ENCODE measurements around the gene SHANK2.
"Not testable (repeated sequence)": the region's sequence is repeated elsewhere in the genome, so short reads cannot be mapped to it uniquely, and the experiment has no call there.

SHANK2 gene

DNA sequence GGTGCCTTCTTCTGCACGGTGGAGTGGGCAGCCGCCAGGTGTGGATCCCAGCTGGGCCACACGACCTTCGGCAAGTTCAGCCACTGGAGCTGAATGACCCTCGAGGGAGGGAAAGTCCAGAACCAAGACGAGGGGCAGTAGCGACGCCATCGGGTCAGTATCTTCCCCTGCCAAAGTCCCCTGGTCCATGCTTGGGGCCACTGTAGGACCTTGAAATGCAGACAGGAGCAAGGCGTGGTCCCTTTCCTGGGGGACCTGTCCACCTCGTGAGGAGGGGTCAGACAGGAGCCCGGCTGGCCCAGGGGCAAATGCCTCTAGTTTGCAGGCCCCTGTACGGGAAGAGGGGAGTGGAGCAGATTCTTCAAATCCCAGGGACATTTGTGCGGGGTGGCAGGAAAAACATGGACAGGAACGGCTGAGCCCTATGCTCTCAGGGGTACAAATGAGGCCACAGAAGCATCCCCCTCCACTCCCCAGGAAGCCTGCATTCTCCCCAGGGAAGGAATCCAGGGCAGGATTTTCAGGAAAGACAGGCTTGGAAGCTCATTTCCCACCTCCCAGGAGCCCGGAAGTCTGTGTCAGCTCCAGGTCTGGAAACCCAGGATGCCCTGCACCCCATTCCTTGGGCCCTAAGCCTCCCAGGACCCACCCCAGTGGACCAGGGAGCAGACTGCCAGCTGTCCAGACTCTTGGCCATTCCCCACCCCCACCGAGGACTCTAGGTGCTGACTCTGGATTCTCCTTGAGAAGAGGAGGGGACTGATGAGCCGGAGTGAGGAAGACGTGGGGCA lies 6.6 kb downstream of the SHANK2 start:
- DNase-seq (ENCODE audit: low spot score), result no peak

GRCh38 chr11:71244116-71244810 lies 8.1 kb downstream of the SHANK2 start:
- DNase-seq (ENCODE audit: low spot score), result no peak

DNA sequence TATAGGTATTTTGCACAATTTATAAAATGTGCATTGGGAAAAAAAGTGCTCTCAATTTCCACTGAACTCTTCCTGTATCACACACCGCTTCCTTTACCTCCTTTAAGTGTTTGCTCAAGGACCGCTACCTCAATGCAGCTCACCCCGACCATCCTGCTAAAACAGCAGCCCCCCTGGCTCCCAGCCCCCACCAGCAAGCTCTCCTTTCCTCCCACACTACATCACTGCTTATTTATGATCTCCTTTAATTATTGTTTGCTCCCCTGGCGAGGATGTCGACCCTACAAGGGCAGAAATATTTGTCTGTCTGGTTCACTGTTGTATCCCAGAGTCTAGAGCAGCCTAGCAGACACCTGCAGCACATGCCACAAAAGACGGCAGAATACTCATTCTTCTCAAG lies 10.0 kb downstream of the SHANK2 start:
- DNase-seq (ENCODE audit: low spot score), result no peak

GRCh38 chr11:71241721-71242259 lies 10.6 kb downstream of the SHANK2 start:
- no peak for DNase-seq (ENCODE audit: low spot score)

DNA sequence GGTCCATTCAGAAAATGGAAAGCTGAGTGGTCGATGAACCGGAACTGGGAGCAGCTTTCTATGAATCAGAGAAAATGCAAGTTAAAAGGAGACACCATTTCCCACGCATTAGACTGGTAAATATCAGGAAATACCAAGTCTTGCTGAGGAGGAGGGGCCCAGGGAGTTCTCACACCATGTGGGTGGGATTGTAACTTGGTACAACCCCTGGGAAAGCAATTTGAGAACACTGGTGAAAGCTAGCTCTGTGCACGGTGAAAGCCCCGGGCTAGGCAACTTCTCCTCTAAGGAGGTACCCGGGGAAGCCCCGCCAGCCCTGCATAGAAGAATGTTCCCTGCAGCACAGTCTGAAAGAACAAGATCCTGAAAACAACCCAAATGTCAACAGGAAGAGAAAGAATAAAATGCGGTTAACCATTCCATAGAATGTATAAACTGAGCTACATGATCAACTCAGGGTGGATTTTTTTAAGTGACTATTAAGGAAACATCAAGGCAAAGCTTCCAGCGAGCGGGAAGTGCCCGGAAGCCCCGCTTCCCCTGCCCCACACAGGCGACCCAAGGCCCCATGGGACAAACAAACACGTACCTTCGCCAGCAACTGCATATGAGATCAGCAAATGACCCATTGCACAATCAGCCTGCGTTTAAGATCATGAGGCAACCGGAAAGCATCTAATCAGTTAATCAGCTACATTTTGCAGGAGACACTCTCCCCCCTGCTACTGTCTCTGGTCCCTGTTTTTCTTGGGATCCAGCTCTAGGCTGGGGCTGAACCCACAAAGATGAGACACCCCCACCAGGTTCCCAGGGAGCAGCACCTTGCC lies 11.3 kb downstream of the SHANK2 start:
- DNase-seq (ENCODE audit: low spot score), result no peak

DNA sequence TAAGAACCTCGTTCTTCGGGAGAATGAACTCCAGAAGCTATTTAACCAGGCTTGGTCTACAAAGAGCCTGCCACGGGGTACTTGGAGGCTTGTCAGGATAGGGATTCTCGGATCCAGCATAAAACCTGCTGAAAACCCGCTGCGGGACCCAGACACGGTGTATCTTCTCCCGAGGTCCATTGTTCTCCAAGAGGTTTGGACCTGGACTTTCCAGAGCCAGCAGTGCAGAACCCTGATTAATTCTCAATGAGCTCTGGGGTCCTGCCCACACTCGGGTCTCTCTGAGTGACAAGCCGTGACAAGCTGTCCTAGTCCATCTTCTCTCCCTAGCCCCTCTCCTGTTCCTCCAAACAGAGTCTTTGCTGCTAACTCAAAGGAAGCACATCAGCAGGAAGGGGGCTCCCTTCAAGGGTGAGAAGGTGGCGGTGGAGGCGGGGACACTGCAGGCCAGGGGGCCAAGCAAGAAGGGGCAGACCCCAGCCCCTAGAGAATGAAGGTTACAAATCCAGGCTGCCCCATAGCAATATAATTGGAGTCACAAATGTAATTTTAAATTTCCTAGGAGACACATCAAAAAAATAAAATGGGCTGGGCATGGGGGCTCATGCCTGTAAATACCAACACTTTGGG lies 12.2 kb downstream of the SHANK2 start:
- no peak for DNase-seq (ENCODE audit: low spot score)

DNA sequence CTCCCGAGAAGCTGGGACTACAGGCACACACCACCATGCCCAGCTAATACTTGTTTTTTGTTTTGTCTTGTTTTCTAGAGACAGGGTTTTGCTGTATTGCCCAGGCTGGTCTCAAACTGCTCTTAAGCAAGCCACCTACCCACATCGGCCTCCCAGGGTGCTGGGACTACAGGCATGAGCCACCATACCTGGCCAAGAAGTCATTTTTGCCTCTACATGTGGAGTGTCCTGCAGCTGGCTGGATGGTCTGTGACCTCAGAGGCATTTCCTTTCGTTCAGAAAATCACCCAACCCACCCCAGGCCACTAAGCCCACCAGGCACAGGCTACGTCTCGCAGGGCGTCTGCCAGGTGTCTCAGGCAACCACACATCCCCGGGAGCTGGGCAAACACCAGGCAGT lies 12.8 kb downstream of the SHANK2 start:
- DNase-seq (ENCODE audit: low spot score), result no peak

- DNase-seq (ENCODE audit: low spot score), result no peak
Measured at GRCh38 chr11:71238941-71239340, 13.4 kb downstream of the SHANK2 start.

GRCh38 chr11:71238285-71238875 lies 14.0 kb downstream of the SHANK2 start:
- DNase-seq (ENCODE audit: low spot score), result no peak

DNA sequence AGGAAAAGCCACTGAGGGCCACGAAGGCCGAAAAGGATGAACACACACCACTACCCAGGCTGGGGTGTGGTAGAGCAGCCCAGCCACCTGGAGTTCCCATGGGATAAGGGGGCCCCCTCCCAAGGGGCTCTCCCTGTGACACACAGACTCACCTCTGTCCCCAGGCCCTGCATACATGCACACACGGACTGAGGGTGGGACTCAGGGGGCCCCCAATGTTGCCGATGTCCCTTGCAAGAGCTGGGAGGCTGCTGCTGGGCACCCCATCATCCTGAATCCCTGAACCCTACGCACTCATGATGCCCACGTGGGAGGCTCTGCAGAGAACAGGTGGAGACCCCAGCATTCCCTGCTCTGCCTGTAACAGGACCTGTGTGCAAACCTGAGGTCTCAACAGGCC lies 14.5 kb downstream of the SHANK2 start:
- DNase-seq (ENCODE audit: low spot score), result no peak

GRCh38 chr11:71236836-71237475 lies 15.4 kb downstream of the SHANK2 start:
- no peak for DNase-seq (ENCODE audit: low spot score)

GRCh38 chr11:71235719-71236118 lies 16.7 kb downstream of the SHANK2 start:
- DNase-seq (ENCODE audit: low spot score), result no peak

- not testable (repeated sequence) for DNase-seq (ENCODE audit: low spot score)
Measured at GRCh38 chr11:71233896-71234852, 18.2 kb downstream of the SHANK2 start.

GRCh38 chr11:71232364-71232763 lies 20.0 kb downstream of the SHANK2 start:
- no peak for DNase-seq (ENCODE audit: low spot score)

DNA sequence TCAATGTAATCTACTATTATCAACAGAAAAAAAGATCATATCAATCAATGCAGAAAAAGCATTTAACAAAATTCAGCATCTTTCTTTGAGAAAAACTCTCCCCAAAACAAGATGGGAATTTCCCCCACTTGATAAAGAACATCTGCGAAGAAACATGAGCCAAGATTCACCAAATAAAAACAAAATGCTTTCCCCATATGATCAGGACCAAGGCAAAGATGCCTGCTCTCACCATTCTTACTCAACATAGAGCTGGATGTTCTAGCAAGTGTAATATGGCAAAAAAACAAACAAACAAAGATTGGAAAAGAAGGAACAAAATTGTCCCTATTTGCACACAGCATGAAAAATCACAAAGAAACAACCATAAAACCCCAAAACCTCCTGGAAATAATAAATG lies 23.4 kb downstream of the SHANK2 start:
- DNase-seq (ENCODE audit: low spot score), result no peak

GRCh38 chr11:71227058-71227659 lies 25.2 kb downstream of the SHANK2 start:
- DNase-seq (ENCODE audit: low spot score), result no peak

GRCh38 chr11:71223671-71224660 lies 28.4 kb downstream of the SHANK2 start:
- DNase-seq (ENCODE audit: low spot score), result no peak

DNA sequence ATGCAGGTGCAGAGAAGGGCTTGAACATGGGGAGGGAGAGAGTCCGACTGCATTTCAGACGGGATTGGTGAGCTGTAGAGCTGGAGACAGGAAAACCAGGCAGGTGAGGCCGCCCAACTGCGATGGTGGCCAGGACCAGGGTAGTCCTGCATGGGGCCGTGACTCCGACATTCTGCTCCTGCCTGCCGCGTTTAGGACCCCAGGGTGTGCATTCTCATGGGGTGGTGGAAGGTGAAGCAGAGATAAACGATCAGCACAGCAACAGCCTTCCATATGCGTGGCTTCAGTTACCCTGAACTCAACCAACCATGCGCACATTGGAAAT lies 29.3 kb downstream of the SHANK2 start:
- no peak for DNase-seq (ENCODE audit: low spot score)

Measured in LoVo (cell line).